Putamen (tissue), 1 donor: ENCODE data around the gene DRD2.
A peak's percentile ranks its signal among the peaks of the same experiment; 100 is the strongest.

Source experiments
- DNase-seq: peaks from one replicate; pipeline ENCODE4 v3.0.0-alpha.2; 2016; ENCODE audit warnings: low spot score

The DRD2 gene

DNA sequence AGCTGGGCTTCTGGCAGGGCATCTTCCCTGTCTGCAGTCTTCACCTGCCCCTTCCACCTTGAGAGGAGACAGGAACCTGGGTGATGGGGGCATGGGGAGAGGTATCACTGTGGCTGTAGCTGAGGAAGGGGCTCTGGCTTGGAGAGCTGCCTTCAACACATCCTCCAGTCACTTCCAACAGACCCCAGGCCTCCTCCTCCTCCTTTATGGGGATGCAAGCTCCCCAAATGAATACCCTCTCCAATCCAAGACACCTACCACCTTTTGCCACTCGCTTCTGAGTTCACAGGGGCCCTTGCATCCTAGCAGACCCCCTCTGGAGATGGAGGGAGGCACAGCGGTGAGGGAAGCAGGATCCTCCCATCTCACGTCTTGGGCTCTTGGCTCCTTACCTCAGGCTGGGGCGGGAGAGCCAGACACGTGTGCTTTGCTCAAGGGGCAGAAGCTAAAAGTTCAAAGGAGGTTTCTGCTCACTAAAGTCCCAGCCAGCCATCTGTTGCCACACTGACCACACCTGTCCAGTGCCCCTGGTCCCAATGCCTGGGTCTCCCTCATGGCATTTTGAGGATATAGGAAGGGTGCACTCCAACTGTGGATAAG is 74.5 kb downstream of the DRD2 start:
- DNase-seq: no peak

DNA sequence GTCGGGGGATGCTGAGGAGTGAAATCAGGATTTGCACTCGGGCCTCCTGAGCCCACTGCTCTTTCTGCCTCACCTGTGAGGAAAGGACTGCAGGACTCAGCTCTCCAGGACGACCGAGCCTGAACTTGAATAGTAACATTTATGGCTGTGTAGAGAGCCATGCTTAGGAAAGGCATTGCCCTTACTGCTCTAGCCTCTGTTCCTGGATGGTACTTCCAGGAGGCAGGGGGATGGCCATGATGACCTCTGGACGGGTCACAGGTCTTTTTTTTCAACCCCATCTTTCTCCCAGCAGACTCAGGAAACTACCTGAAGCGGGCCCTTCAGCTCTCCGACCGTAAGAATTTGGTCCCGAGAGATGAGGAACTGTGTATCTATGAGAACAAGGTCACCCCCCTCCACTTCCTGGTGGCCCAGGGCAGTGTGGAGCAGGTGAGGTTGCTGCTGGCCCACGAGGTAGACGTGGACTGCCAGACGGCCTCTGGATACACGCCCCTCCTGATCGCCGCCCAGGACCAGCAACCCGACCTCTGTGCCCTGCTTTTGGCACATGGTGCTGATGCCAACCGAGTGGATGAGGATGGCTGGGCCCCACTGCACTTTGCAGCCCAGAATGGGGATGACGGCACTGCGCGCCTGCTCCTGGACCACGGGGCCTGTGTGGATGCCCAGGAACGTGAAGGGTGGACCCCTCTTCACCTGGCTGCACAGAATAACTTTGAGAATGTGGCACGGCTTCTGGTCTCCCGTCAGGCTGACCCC is 76.3 kb downstream of the DRD2 start:
- DNase-seq: no peak

DNA sequence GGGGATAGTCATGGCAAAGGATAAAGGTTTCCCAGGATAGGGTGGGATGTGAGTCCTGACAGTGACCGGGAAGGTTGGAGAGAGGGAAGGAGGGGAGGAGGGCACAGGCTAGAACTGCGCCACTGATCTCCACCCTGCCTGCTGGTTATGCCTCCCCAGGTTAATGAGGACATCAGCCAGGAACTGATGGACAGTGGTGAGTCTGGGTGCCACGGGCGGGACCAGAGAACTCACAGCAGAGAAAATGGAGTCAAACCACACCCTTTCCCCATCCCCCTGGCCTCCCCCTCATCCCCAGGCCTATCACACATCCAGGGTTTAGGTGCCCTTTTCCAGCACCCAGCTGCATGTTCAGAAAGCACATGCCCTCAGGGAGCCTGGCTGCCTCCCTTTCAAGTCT is 77.4 kb downstream of the DRD2 start:
- DNase-seq: no peak

DNA sequence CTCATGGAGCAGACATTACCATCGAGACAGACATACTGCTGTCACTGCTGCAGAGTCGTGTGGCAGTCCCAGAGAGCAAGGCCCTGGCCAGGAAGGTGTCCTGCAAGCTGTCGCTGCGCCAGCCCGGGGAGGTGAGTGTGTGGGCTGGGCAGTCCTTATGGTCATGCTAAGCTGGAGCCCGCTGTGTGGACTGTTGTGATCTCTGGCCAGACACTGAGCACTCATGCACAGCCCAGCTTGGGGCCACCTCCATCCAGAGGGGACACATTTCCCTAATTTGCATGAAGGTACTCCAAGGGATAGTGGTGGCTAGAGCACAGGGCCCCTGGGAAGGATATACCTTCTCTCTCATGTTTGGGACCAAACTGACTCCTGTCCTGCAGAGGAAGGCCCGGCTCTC is 78.0 kb downstream of the DRD2 start:
- no peak for DNase-seq

DNA sequence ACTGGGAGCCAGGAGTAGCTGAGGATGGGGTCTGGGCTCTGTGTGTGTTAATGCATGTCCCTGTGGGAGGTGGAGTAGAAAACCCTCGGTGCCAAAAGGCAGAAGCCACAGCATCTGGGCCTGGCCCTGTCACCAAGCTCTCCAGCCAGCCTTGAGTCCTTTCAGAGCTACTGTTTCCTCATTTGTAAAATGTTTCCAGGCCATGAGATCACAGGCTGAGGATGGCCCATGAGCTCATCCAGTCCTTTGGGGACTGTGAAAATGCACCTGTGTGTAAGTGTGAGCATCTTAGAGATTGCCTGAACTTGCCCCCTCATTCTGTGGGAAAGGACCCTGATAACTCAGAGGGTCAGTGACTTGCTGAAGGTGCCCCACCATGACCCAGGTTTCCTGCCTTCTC is 78.5 kb downstream of the DRD2 start:
- DNase-seq: no peak

DNA sequence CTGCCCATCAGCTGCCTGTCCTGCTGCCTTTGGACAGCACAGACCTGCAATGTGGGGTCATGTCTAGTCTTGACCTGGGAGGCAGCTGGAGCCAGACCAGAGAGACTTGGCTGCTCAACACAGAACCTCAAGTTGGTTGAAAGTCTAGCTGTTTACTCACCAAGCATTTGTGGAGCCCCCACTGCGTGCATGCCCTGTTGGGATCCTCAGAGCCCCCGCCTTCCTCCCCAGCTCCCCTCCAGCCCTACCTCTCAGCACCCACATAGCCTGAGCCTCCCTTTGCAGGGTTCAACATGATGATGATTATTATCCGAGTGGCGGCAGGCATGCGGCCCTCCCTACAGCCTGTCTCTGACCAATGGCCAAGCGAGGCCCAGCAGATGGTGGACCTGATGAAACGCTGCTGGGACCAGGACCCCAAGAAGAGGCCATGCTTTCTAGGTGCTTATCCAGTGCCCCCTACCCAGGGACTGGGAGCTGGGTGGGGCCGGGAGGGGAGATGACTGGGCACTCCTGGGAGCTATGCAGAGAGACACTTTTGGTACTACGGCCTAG is 79.3 kb downstream of the DRD2 start:
- DNase-seq: no peak

DNA sequence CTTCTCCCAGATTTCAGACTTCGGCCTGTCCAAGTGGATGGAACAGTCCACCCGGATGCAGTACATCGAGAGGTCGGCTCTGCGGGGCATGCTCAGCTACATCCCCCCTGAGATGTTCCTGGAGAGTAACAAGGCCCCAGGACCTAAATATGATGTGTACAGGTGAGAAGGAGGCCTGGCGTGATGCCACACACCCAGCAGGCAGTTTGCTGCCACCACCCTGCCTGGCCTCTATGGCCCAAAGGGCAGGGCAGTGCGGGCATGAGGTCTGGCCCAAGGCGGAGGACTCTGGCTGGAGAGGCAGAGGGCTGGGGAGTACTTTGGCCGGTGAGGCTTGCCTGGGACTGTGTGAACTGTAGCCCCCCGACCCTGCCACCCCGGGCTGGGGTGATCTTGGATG is 80.3 kb downstream of the DRD2 start:
- DNase-seq: no peak

DNA sequence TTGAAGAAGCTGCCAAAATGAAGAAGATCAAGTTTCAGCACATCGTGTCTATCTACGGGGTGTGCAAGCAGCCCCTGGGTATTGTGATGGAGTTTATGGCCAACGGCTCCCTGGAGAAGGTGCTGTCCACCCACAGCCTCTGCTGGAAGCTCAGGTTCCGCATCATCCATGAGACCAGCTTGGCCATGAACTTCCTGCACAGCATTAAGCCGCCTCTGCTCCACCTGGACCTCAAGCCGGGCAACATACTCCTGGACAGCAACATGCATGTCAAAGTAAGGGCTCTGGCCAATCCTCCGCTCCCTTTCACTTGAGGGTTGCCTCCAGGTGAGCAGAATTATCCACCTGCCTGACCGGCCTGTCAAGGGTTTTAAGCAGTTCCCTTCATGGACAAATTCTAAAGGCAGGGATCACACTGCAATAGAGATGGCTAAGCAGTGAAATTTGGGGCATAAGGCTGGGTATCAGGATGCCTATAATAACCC is 81.7 kb downstream of the DRD2 start:
- DNase-seq: no peak

DNA sequence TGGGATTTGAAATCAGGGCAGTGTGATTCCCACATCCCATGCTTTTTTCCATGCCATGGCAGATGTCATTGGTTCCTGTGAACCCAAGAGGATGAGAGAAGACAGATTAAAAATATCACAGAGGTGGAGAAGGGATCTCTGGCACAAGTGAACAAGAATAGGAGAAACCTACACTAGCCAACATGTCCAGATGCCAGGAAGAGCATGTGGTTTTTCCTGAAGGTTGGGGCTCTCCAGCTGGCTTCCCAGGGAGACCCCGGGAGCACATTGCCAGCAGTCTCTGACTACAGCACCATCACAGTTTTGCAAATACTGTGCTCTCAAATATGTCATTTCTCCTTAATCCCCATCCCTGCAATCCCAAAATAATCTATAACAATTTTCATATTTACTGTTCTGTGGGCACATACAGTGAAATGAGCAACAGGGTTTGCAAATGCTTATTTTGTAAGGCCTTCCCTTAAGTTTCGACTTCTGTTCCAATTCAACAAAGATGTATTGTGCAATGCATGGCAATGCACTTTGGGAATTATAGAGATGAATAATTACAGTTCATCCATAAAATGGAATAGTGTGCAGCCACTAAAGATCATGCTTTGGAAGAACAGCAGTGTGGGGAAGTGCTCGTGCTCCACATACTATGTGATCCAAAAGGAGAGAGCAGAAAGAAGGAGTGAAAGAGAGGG is 82.8 kb downstream of the DRD2 start:
- DNase-seq: no peak

DNA sequence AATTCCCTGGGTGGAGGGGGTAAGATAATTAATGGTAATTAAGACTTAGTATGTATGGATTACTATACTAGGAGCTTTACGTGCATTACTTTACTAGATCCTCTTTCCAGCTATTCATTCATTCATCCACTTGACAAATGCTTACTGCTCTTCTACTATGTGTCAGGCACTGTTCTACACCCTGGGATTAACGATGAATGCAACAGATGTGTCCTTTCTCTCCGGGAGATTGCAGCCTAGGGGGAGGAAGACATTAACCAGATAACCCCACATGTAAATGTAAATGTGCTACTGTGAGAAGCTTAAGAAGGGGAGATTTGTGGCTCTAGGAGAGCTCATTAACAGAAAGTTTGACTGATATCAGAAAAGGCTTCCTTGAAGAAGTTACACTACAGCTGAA is 85.9 kb downstream of the DRD2 start:
- DNase-seq: no peak

DNA sequence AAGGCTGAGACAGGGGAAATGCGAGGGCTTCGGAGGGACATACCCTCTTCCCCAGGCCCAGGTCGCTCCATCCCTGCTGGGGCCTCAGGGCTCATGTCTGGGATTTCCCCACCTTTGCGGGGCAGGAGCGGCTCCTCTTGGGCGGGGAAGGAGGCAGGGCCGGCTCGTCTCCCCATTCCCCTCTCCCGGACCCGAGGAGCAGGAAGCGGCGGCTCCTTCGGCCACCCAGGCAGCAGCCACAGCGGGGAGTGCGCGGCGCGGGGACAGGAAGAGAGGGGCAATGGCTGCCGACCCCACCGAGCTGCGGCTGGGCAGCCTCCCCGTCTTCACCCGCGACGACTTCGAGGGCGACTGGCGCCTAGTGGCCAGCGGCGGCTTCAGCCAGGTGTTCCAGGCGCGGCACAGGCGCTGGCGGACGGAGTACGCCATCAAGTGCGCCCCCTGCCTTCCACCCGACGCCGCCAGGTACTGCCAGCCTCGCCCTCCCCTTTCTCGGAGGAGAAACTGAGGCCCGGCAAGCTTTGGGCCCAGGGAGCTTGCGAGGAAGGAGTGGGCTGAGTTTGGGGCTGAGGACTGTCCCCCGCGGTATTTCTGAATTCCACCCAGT is 87.5 kb downstream of the DRD2 start, which contains the start of gene ANKK1:
TSS of gene ANKK1 (plus strand) at position 175 of the 607 bp plus-strand sequence. CDS start at position 281, 106 bp downstream.
- no peak for DNase-seq

DNA sequence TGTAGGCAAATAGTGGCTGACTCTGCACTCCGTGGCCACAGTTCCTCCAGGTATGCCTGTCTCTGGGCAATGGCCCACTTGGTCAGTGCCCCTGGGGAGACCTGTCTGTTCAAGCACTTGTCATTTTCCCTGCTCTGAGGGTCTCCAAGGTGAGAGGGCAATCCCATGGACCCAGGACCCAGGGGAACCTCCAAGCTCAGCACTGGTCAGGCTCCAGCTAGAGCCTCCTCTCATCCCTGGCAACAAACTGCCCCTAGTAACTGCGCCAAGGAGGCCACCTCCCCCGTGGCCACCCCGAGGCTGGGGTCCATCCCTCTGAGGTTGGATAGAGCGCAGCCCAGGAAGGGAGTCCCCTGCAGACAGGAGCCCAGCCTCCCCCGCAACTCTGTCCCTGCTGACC is 88.3 kb downstream of the DRD2 start:
- no peak for DNase-seq

DNA sequence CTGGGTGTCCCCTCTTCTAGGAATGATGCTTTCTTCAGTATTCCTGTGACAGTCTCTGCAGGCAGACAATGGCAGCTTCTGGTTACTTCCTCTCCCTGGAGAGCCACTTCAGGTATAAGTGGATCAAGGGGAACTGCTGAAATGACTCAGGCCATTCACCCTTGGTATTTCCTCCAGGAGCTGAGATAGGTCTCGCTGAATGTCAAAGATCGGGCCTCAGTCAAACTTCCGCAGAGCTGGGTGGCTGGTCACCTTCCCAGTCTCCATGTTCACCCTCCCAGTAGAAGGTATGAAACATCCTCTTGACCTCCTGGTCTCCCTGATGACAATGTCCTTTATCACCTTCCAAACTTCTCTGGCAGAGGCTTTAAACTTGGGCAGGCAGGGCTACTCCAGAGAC is 89.4 kb downstream of the DRD2 start:
- no peak for DNase-seq

DNA sequence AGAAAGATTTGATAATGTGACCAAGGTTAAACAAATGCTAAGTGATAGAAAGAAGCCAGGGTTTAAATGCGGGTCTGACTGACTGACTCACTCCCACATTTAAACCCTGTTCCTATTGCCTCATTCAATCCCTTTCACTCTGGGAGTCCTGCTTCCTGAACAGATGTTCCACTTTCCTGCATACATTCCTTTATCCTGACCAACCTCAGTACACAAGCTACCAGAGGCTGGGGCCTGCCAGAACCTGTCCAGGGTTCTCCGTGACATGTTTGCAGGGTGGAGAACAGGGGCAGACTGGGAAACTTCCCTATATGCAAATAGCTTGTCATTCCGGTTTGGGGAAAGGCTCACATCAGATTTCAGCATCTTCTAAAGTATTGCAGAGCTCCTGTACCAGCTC is 90.6 kb downstream of the DRD2 start:
- DNase-seq: no peak

DNA sequence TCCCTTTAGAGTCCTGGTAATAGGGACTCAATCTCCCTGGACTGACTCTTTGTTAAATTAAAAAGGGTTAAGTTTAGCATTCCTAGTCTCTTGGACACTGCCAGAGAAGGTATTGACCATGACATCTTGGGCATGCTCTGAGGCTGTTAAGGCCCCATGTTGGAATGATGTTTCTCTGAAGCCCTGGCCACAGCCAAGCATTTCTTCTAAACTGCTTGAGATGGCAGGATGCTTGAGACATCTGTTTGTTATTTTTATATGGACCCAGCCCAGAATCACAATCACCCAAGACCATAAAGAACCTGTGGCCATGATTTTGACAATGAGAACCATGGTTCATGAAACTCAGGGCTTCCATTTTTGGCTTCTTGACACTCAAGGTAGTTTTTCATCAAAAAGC is 93.1 kb downstream of the DRD2 start:
- no peak for DNase-seq

DNA sequence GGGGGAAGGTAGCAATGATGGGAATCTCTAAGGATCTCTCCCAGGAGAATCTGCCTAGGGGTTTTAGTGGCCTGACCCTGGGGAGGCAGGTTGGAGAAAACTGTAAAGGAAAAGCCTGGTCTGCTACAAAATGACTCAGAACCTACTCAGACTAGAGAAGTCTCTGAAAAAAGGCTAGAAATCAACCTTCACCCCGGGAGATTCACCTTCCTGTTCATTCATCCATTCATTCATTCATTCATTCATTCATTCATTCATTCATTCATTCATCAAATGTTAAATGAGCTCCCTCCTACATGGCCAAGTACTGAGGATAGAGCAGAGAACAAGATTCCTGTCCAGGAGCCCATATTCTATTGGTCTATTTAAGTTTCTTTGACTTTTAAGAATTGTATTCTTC is 96.5 kb downstream of the DRD2 start:
- no peak for DNase-seq

DNA sequence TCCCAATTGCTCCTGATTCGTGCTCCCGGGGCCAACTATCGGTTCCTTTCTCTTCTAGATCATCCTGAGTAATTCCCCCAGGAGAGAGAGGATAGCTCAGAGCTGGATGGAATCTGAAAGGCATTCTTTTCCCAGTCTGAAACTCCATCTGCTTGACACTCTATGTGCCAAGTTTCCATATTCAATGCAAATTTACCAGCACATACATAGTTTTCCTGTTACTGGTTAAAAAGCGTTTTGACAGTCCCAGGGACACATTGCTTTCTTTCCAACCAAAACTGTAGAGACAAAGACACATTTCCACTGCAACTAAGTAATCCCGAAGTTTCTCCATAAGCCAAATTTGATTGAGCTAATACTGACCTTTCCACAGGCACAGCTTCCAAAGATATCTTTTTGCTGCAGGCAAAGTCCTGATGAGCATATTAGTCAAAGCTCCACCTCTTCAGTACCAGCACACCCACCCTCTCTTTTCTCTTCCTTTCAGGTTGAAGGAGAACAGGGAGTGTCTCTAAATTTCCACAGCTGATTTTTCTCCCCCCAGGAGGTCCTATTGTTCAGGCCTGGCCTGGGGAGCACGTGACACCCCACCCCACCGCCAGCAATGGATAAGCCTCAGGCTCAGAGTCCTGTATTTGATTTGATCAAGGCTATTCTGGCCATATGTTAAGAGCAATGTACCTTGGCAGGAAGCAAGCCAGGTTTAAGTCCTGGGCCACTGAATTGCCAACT is 97.4 kb downstream of the DRD2 start:
- DNase-seq: no peak

DNA sequence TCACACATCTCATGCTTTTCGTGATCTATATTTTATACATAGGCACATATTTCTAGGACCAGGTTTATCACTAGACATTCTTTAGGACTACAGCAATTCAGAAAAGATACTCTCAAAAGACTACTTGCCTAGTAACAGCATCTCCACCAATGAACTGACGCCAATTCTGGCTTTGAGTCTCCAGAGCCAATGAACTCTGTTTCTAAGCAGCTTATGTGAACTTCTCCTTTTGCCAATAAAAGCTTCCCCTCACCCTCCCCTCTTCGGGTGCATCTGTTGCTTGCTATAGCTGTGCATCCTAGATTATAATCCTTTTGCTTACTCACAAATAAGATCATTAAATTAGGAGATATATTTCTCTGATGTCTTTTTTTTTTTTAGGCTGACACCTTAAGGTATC is 99.0 kb downstream of the DRD2 start:
- peak; percentile 56 for DNase-seq

DNA sequence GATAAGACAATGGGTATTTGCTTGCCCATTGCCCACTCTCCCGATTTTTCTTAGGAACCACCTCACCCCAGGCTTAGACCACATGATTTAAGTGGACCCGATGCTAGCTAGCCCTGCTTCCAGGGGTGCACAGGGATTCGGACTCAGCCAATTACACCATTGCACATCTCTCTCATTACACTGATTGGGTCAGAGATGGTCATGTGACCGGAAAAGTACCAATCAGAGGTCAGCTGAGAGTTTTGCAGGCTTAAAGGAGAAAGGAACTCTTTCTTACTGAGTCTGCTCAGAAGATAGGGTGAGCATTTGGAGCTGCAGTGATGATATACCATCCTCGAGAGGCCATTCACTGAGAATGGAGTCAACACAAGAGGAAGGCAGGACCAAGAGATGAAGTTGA is 99.8 kb downstream of the DRD2 start:
- DNase-seq: no peak

DNA sequence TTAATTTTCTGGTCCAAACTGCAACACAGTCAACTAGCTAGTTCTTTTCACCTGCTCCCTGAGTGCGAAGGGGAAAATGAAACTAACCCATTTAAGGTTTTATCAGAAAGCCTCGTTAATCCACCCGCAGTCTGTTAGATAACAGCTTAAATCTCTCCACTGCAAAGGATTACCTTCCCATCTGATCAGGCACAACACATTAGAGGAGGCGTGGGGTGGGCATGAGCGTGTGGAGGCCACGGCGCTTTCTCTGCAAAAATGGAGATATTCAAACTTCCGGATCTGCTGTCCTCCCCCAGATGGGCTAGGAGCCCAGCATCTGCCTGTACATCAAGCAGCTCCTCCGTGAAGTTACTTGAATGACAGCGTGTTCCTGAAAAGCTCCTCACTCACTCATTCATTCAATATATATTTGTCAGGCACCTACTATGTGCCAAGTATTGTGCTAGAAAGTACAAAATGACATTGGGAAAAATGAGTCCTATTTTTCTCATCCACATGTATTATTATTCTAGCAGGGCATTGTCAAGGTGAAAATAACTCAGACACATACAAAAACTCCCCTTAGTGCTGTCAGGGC is 101.1 kb downstream of the DRD2 start:
- DNase-seq: peak; percentile 63

DNA sequence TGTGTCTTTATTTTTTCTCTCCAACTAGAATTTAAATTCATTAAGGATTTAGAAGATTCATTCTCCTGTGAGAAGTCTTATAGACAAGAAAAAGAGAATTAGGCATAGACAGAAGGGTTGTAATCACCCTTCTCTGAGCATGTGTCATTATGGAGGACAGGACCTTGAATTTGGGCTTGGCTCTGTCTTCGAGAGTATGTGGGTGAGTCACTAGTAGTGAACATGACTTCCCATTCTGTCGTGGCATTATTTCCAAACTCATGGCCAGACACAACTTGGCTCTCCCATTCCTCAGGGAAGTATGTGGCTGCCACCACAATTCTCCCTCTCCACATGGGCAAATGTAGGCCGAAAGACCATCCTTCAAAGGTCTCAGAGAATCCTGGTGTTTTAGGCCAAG is 101.9 kb downstream of the DRD2 start:
- DNase-seq: no peak
